MCF 10A (cell line): Measurements from ENCODE around the gene CHD9. TPM values are rescaled to one million over a fixed set of nuclear protein-coding genes. Genes with fewer than 3 reads are reported as not detected.

Experiments
- BruUV-seq: library from RNA; stranded (reverse); fragments of 400-500 nt; replicated peaks from 2 replicates; lab custom pipeline; 2021; lab: Mats Ljungman, UMichigan
- CTCF ChIA-PET: fragments of 300-600 bp; sonication (Branson Sonifier 250); formaldehyde crosslinking; extraction: SDS; loops from one replicate; lab custom pipeline; 2021; ENCODE audit warnings: antibody characterized with exemption, inconsistent platforms; lab: Yijun Ruan, JAX
- POLR2A ChIA-PET: fragments of 300-600, 350-650 bp; sonication (Branson Sonifier 250); formaldehyde crosslinking; extraction: SDS; loops from one replicate; lab custom pipeline; 2020; ENCODE audit warnings: antibody characterized with exemption, inconsistent platforms; lab: Yijun Ruan, JAX
- DNase-seq: peaks from one replicate; pipeline ENCODE4 v3.0.0-alpha.2; 2018; ENCODE audit not compliant: unreplicated experiment
- H3K27ac Mint-ChIP-seq: one replicate; pipeline ENCODE4 v1.8.0; 2022; ENCODE audit warnings: mild to moderate bottlenecking, low read depth, mixed read lengths; ENCODE audit not compliant: unreplicated experiment
- H3K27me3 Mint-ChIP-seq: one replicate; pipeline ENCODE4 v1.8.0; 2022; ENCODE audit warnings: mixed read lengths; ENCODE audit not compliant: insufficient read depth, unreplicated experiment
- H3K36me3 Mint-ChIP-seq: one replicate; pipeline ENCODE4 v1.8.0; 2022; ENCODE audit warnings: mild to moderate bottlenecking, moderate library complexity, mixed read lengths; ENCODE audit not compliant: insufficient read depth, unreplicated experiment
- H3K4me1 Mint-ChIP-seq: one replicate; pipeline ENCODE4 v1.8.0; 2022; ENCODE audit warnings: mixed read lengths; ENCODE audit not compliant: insufficient read depth, unreplicated experiment
- H3K4me3 Mint-ChIP-seq: one replicate; pipeline ENCODE4 v1.8.0; 2022; ENCODE audit warnings: mild to moderate bottlenecking, moderate library complexity, mixed read lengths; ENCODE audit not compliant: unreplicated experiment
- H3K9me3 Mint-ChIP-seq: one replicate; pipeline ENCODE4 v1.8.0; 2022; ENCODE audit warnings: mixed read lengths; ENCODE audit not compliant: unreplicated experiment
- CTCF ChIP-seq: fragments of 200-600 bp; IDR thresholded peaks from one replicate; pipeline ENCODE4 v1.8.0; 2022; ENCODE audit warnings: antibody characterized with exemption, mild to moderate bottlenecking; ENCODE audit not compliant: unreplicated experiment
- intact Hi-C: fragments of 100-400 bp; cut with micrococcal nuclease; formaldehyde crosslinking; loops from 2 replicates; pipeline ENCODE4 v1.14.1; 2022
- total RNA-seq: library from RNA; stranded (reverse); gene quantifications from 2 replicates; pipeline ENCODE4 v1.2.3, GENCODE V29; 2022

CHD9 gene
- total RNA-seq, 1 experiment from 2014 or later: 62.8 TPM

DNA sequence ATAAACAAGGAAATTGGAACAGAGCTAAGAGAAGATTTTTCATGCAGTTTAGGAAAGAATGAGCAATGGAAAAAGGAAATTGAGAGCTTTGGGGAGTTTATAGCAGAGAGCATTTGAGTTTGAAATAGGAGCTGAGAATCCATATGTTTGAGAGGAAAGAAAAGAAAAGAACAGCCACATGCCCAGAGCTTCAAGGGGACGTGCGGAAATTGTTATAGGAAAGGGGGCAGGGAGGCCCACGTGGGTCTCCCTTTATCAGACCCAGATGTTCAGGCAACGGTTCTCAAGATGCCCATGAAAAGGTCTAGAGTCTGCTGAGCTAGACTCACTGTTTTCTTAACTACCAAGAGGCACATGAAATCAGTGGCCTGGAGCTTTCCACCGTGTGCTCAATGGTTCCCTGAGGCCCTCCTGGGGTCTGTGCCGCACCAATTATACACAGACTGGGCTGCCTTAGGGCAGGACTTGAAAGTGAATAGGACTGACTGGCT is 31.2 kb downstream of the CHD9 start:
- TF ChIP-seq CTCF: no peak
- intact Hi-C loops: loop anchor here (2.0 kb wide), 1 partner anchor 13 kb away; no protein-coding TSS in a partner anchor
- H3K27me3 Mint-ChIP-seq: no peaks in the 10 kb centered on the region
- DNase-seq: no peak
- no TSS peak for BruUV-seq
- H3K36me3 Mint-ChIP-seq: peaks cover 23% of the 10 kb centered on the region
- no peaks in the 10 kb centered on the region for H3K9me3 Mint-ChIP-seq
- peaks cover 55% of the 10 kb centered on the region for H3K4me1 Mint-ChIP-seq
- H3K4me3 Mint-ChIP-seq: peak overlapping the region; percentile 21
- POLR2A ChIA-PET: interaction anchor here (0.7 to 9.9 kb wide), 9 partner anchors 9 to 122 kb away, joined by 3 to 100 read pairs (median 5); partner anchors contain the start of genes CHD9 and CHD9NB
- CTCF ChIA-PET: interaction anchor here (0.6 to 5.8 kb wide), 7 partner anchors 8 to 826 kb away, joined by 3 to 34 read pairs (median 5); partner anchors contain the start of gene CHD9
- peak overlapping the region; percentile 98 for H3K27ac Mint-ChIP-seq

- H3K4me3 Mint-ChIP-seq: no peak overlapping the region
- CTCF ChIA-PET: interaction anchor here (1.6 to 5.8 kb wide), 3 partner anchors 11 to 32 kb away, joined by 5 to 34 read pairs (median 22); partner anchors contain the start of gene CHD9
- POLR2A ChIA-PET: interaction anchor here (1.7 to 9.9 kb wide), 3 partner anchors 13 to 45 kb away, joined by 5 to 100 read pairs (median 57); partner anchors contain the start of genes CHD9 and CHD9NB
- no peaks in the 10 kb centered on the region for H3K9me3 Mint-ChIP-seq
- peak overlapping the region; percentile 35 for H3K27ac Mint-ChIP-seq
- DNase-seq: no peak
- H3K4me1 Mint-ChIP-seq: peaks cover 60% of the 10 kb centered on the region
- H3K36me3 Mint-ChIP-seq: peaks cover 23% of the 10 kb centered on the region
- intact Hi-C loops: no loop called here
- no peak for TF ChIP-seq CTCF
- no peaks in the 10 kb centered on the region for H3K27me3 Mint-ChIP-seq
- no TSS peak for BruUV-seq
Measured at GRCh38 chr16:53087101-53087500, 32.3 kb downstream of the CHD9 start.

GRCh38 chr16:53089434-53090285 is 34.9 kb downstream of the CHD9 start:
- no peaks in the 10 kb centered on the region for H3K9me3 Mint-ChIP-seq
- H3K27me3 Mint-ChIP-seq: no peaks in the 10 kb centered on the region
- peak overlapping the region; percentile 67 for H3K4me3 Mint-ChIP-seq
- peaks cover 52% of the 10 kb centered on the region for H3K4me1 Mint-ChIP-seq
- no peak for TF ChIP-seq CTCF
- intact Hi-C loops: no loop called here
- ChIA-PET POLR2A (interaction anchor here (0.9 to 3.3 kb wide), 4 partner anchors 10 to 70 kb away, joined by 3 to 22 read pairs (median 14); partner anchors contain the start of gene CHD9), CTCF (interaction anchor here (1.3 to 2.4 kb wide), 3 partner anchors 10 to 34 kb away, joined by 4 to 9 read pairs (median 4); no protein-coding TSS in a partner anchor)
- DNase-seq: peak; percentile 85
- BruUV-seq: no TSS peak
- peaks cover 15% of the 10 kb centered on the region for H3K36me3 Mint-ChIP-seq
- H3K27ac Mint-ChIP-seq: peak overlapping the region; percentile 50

- no peak for DNase-seq
- ChIA-PET CTCF (interaction anchor here (1.3 to 2.4 kb wide), 3 partner anchors 9 to 35 kb away, joined by 4 to 9 read pairs (median 4); no protein-coding TSS in a partner anchor), POLR2A (interaction anchor here (0.6 to 3.3 kb wide), 7 partner anchors 9 to 1046 kb away, joined by 3 to 22 read pairs (median 6); partner anchors contain the start of genes CHD9 and CHD9NB)
- no peaks in the 10 kb centered on the region for H3K27me3 Mint-ChIP-seq
- H3K4me1 Mint-ChIP-seq: peaks cover 56% of the 10 kb centered on the region
- H3K9me3 Mint-ChIP-seq: no peaks in the 10 kb centered on the region
- no peak for TF ChIP-seq CTCF
- no TSS peak for BruUV-seq
- peaks cover 15% of the 10 kb centered on the region for H3K36me3 Mint-ChIP-seq
- intact Hi-C loops: no loop called here
- peak overlapping the region; percentile 50 for H3K27ac Mint-ChIP-seq
- peak overlapping the region; percentile 67 for H3K4me3 Mint-ChIP-seq
Measured at GRCh38 chr16:53090286-53090590, 35.4 kb downstream of the CHD9 start.
